ENCODE data around the gene CD2BP2.

Gene CD2BP2

DNA sequence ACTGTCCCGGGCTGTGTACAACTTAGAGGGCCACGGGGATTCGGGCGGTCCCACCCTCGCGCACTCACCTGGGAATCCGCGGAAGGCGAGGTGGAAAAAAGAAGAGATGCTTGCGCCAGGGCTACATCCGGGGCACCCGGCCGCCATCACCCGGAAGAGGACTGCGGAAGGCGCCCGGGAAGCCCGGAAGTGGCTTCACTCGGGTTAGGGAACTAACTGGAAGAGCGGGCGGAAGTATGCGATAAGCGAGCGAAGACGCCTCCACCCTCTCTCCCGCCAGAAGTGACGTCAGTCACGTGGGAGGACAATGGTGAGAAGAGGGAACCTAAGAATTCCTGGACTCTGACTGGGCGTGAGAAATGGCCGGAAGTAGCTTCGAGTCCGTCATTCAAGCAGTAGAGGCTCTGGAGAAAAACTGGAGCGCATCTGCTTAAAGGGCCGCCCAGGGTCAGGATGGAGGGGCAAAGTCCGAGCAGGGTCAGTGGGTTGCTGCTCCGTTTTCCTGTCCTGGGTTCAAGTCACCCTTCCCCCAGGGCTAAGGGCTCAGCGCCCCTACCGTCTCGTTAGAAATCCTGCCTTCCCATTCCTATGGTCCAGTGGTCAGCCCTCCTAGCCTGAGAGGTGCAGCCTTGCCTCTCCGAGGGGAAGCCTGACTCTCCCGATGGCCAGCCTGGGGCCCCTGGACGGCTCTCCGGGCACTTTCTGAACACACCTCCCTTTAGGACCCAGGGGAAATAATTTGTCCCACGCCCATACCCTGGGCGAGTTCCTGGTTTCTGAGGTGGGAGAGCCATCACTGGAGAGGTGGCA lies at the start of gene CD2BP2:
TSS of gene CD2BP2 (minus strand) at position 165 of the 810 bp plus-strand sequence. CDS start 627 bp downstream, outside the sequence.
- DNase-seq, result peak; percentile 96
- Histone ChIP-seq H3K36me3 (peaks cover 76% of the 10 kb centered on the region), H3K27ac (peak within 1 kb of the TSS; percentile 87), H3K27me3 (ENCODE audit: insufficient read depth, low read depth, severe bottlenecking) (no peaks in the 10 kb centered on the region), H3K4me3 (ENCODE audit: low read depth, low read length) (peak within 1 kb of the TSS; percentile 89), H3K9me3 (ENCODE audit: severe bottlenecking) (no peaks in the 10 kb centered on the region)
- TF ChIP-seq, protein P1, sequence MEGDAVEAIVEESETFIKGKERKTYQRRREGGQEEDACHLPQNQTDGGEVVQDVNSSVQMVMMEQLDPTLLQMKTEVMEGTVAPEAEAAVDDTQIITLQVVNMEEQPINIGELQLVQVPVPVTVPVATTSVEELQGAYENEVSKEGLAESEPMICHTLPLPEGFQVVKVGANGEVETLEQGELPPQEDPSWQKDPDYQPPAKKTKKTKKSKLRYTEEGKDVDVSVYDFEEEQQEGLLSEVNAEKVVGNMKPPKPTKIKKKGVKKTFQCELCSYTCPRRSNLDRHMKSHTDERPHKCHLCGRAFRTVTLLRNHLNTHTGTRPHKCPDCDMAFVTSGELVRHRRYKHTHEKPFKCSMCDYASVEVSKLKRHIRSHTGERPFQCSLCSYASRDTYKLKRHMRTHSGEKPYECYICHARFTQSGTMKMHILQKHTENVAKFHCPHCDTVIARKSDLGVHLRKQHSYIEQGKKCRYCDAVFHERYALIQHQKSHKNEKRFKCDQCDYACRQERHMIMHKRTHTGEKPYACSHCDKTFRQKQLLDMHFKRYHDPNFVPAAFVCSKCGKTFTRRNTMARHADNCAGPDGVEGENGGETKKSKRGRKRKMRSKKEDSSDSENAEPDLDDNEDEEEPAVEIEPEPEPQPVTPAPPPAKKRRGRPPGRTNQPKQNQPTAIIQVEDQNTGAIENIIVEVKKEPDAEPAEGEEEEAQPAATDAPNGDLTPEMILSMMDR (IDR thresholded peaks at IDR 0.05; ENCODE audit: low read depth, low read length), result no peak

DNA sequence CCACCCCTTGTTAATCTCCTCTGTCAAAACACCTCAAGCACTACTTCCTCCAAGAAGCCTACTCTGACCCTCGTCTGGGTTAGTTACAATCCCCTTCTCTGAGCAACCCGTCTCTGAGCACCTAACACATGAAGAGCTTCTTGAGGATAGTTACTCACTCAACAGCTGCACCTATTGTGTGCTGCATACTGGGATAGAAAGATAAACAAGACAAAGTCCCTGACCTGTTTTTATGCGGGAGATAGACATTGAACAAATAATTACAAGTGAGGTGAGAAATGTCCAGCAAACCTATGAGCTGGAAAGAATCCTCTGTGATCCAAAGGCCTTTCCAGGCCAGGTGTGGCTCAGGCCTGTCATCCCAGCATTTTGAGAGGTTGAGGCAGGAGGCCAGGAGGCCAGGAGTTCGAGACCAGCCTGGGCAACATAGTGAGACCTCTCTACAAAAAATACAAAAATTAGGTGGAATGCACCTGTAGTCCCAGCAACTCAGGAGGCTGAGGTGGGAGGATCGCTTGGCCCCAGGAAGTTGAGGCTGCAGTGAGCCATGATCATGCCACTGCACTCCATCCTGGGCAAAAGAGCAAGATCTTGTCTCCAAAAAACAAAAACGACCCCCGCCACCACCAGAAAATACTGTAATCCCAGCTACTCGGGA lies 46.8 kb upstream of the CD2BP2 start:
- TF ChIP-seq, protein P1 (IDR thresholded peaks at IDR 0.05; ENCODE audit: low read depth, low read length), result no peak
- no peak overlapping the region for H3K4me3 ChIP-seq (ENCODE audit: low read depth, low read length)
- H3K27me3 ChIP-seq (ENCODE audit: insufficient read depth, low read depth, severe bottlenecking), result no peaks in the 10 kb centered on the region
- peaks cover 27% of the 10 kb centered on the region for H3K36me3 ChIP-seq
- peak overlapping the region; percentile 16; the same call in 1 of the 2 replicates for H3K27ac ChIP-seq
- DNase-seq, result no peak
- H3K9me3 ChIP-seq (ENCODE audit: severe bottlenecking), result no peaks in the 10 kb centered on the region

DNA sequence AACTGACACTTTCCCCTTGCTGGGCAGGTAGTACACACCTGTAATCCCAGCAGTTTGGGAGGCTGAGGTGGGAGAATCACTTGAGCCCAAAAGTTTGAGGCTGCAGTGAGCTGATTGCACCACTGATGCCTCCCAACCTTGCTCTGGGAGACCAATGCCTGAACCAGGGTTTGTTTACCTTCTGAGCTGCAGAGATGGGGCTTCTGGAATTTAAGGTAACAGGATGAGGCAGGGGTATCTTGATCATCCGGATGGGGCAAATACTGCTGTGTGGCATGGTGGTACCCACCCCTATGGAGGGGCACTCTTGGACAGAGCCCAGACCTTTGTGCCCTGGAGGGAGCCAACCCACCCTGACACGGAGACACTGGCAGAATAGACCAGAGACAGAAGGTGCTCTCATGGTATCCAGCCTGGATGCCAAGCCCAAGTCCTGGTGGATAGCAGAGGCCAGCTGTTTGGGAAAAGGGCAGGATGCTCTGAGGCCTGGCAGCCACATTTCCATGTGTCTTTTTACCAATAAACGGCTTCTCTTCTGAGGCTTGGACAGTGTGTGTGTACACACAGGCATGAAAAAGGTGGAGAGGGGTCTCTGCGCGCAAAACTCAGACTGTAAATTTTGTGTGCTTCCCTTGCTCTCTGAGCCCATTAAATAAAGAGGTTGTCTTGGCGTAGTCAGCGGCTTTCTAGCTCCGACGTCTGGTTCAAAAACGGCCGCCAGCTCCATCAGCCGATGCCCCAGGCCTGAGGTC lies 44.5 kb upstream of the CD2BP2 start:
- Histone ChIP-seq H3K27me3 (ENCODE audit: insufficient read depth, low read depth, severe bottlenecking) (no peaks in the 10 kb centered on the region), H3K27ac (peak overlapping the region; percentile 89), H3K36me3 (peaks cover 29% of the 10 kb centered on the region), H3K9me3 (ENCODE audit: severe bottlenecking) (no peaks in the 10 kb centered on the region), H3K4me3 (ENCODE audit: low read depth, low read length) (peak overlapping the region; percentile 45)
- no peak for DNase-seq
- TF ChIP-seq, protein P1 (IDR thresholded peaks at IDR 0.05; ENCODE audit: low read depth, low read length), result no peak

DNA sequence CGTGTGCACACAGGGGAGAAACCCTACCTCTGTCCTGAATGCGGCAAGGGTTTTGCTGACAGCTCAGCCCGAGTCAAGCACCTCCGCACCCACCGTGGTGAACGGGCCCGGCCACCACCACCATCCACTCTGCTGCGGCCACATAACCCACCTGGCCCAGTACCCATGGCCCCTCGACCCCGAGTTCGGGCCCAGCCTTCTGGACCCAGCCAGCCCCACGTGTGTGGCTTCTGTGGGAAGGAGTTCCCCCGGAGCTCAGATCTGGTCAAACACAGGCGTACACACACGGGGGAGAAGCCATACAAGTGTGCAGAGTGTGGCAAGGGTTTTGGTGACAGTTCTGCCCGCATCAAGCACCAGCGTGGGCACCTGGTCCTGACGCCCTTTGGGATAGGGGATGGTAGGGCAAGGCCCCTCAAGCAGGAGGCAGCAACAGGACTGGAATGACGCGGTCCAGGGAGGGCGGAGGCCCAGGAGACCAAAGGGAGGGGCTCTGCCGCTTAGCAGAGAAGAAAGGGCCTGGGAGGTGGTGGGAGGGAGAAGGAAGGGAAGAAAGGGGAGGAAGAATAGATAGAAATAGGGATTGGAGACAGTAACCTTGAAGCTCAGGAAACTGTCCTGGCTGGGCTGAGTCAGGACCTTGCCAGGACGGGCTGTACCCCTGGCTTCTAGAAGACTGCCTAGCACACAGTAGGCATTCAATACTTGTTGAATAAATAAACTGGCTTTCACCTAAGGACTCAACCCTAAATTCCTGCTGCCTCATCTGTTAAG lies 43.7 kb upstream of the CD2BP2 start:
- TF ChIP-seq, protein P1 (IDR thresholded peaks at IDR 0.05; ENCODE audit: low read depth, low read length), result no peak
- Histone ChIP-seq H3K4me3 (ENCODE audit: low read depth, low read length) (no peak overlapping the region), H3K27ac (no peak overlapping the region)

More for the DNA sequence above, 43.7 kb upstream of the CD2BP2 start:
- Histone ChIP-seq H3K36me3 (peaks cover 29% of the 10 kb centered on the region), H3K9me3 (ENCODE audit: severe bottlenecking) (no peaks in the 10 kb centered on the region), H3K27me3 (ENCODE audit: insufficient read depth, low read depth, severe bottlenecking) (no peaks in the 10 kb centered on the region)
- no peak for DNase-seq
